GM04503 (cell line): ENCODE data around the gene PPFIBP1.

Experiments
- DNase-seq: peaks from one replicate; pipeline ENCODE4 v3.0.0-alpha.2; 2012; ENCODE audit warnings: low read depth

PPFIBP1 gene

DNA sequence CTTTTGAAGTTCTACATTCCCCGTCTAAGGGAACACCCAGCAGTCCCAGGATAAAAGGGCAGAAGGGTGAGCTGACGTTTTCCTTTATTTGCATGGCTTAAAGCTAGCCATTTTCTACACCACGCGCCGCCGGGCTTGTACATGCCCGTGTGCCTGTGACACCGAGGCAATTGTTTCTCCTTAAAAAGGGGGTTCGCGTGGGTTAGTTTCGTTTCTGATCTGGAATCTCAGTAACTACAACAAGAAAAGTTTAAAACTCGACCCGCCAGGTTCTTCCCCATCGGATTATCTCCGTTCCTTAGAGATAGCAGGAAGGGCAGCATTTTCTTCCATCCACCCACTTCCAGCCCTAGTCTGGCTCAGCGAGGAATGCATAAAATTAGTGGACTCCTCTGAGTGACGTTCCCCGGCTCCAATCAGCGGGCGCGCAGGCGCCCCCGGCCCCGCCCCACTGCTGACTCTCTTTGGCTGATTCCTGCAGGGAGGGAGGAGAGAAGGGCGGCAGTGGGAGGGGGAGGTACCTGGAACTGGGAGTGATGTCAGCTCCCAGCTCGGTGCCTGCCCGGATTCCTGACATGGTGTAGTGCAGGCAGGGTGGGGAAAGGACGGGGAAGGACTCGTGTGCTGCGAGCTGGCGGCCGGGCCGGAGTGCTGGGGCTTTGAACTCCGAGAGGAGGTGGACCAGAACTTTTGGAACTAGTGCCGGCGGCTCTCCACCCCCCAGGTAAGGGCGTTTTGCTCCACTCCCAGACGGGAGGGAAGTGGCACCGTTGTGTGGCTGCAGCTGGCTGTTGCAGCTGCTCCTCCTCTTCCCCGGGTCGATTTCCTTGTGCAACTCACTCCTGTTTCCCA lies at the start of gene PPFIBP1:
Gene PPFIBP1 (plus strand): TSS at position 565 of the 852 bp plus-strand sequence. CDS start 109,191 bp downstream, outside the sequence.
- DNase-seq: peak; percentile 94

DNA sequence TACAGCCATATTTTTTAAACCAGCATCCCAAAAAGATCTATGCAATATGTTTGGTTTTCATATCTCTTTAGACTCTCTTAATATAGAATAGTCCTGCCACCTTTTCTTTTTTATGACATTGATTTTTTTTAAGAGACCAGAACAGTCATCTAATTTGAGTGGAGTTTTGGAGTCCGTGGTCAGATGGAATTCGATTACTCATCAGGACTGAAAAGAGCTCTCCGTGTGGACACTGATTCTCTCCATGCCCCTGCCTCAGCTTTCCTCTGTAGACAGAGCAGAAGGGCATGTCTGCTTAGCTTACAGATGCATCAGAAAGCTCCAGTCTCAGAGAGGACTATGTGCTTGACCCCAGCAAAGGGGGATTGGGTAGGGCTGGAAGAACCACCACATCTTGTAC lies 49.7 kb upstream of the PPFIBP1 start:
- DNase-seq: peak; percentile 62

DNA sequence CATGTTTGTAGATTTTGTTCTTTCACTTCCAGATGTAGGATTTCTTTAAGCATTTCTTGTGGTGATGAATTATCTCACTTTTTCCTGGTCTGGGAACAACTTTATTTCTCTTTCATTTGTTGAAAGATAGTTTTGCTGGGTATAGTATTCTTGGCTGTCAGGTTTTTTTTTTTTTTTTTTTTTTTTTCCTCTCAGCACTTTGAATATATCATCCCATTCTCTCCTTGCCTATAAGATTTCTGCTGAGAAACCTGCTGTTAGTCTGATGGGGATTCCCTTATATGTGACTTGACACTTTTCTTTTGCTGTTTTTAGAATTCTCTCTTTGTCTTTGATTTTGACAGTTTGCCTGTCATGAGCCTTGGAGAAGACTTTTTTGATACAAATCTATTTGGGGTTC lies 47.0 kb upstream of the PPFIBP1 start:
- DNase-seq: no peak

GRCh38 chr12:27478949-27479348 lies 45.1 kb upstream of the PPFIBP1 start:
- DNase-seq: no peak

DNA sequence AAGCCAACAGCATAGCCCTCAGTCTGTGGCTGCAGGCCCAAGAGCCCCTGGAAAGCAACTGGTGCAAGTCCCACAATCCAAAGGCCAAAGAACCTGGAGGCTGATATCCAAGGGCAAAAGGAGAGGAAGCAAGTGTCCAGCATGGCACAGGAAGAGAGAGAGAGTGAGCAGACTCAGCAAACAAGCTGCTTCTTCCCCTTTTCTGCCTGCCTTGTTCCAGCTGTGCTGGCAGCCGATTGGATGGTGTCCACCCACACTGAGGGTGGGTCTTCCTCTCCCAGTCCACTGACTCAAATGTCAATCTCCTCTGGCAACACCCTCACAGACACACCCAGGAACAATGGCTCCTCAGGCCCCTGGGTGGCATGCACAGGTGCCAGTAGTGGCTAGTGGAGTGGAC lies 44.0 kb upstream of the PPFIBP1 start:
- DNase-seq: no peak

GRCh38 chr12:27486961-27487360 lies 37.0 kb upstream of the PPFIBP1 start:
- no peak for DNase-seq

DNA sequence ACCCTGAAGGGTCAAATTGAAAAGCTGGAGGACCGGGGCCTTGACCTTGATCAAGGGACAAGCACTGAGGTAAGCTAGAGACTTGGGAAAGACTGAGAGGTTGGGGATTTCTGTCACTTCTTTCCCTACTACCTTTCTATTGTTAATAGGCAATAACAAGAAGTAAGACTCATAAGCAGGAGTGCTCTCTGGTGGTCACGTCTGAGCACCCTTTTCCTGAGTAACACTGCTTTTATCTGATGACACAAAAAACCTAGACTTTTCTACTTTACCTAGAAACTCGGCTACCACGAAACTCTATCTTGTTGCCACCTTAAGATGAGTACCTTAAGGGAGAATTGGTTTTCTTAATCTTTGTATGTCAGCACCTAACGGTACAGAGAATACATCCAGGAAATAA lies 35.5 kb upstream of the PPFIBP1 start:
- no peak for DNase-seq

DNA sequence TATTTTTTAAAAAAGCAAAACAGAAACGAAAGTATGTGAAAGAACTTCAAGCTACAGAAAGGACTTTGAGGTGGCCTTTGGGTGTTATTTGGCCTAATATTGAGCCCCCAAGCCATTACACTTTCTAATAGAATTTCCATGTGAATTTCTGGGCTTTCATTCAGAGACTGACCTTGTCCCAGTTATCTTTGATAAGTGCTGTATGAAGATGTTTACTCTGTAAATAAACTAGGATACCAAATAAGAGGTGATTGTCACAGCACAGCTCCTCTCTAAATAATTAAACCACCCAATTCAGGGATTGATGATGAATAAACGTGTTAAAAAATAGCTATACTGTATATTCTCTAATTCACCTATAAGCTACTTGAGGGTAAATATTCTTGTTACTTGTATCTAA lies 32.8 kb upstream of the PPFIBP1 start:
- DNase-seq: no peak

DNA sequence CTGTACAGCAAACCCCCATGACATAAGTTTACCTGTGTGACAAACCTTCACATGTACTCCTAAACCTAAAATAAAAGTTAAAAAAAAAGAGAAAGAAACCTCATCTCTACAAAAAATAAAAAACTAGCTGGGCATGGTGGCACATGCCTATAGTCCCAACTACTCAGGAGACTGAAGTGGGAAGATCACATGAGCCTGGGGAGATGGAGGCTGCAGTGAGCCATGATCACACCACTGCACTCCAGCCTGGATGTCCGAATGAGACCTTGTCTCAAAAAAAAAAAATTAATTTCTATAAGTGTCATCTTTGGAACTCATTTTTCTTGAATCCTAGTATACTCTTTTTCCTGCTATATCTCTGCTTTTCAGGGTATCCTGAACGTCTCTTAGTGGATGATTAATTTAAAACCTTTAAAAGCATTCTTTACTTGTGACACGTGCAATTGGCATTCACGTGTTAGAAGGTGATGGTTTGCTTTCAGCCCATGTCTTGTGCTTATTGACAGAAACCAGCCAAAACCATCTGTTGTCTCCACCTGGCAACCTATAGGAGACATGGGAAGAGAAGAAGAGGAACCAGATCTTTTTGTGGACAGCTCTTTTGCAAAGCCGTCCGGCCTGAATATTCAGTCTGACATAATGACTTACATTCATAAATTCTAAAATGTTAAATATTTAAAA lies 30.6 kb upstream of the PPFIBP1 start:
- DNase-seq: no peak

- no peak for DNase-seq
Observed at GRCh38 chr12:27497446-27497845, 26.6 kb upstream of the PPFIBP1 start.

- no peak for DNase-seq
Observed at GRCh38 chr12:27498149-27498548, 25.9 kb upstream of the PPFIBP1 start.

GRCh38 chr12:27498761-27499160 lies 25.2 kb upstream of the PPFIBP1 start:
- DNase-seq: no peak

- DNase-seq: no peak
Observed at GRCh38 chr12:27499377-27499776, 24.6 kb upstream of the PPFIBP1 start.

GRCh38 chr12:27500546-27500945 lies 23.5 kb upstream of the PPFIBP1 start:
- DNase-seq: no peak

DNA sequence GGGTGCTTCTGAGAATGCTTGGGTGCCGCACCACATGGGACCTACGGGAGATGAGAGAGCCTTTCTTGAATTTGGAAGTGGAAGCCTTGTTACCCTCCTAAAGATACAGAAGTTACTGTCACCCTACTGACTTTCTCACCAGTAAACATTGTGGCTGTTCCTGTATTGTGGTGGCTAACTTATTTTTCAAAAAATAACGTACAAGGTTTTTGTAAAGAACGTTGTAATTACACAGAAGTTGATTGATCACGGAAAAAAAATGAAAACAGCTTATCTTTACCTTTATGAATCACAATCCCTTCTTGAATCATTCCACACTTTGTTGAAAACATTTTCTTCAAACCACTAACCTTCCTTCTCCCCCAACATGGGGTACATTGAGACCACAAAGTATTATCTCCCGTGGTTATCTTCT lies 22.0 kb upstream of the PPFIBP1 start:
- DNase-seq: no peak

- DNase-seq: no peak
Observed at GRCh38 chr12:27504507-27504906, 19.5 kb upstream of the PPFIBP1 start.

DNA sequence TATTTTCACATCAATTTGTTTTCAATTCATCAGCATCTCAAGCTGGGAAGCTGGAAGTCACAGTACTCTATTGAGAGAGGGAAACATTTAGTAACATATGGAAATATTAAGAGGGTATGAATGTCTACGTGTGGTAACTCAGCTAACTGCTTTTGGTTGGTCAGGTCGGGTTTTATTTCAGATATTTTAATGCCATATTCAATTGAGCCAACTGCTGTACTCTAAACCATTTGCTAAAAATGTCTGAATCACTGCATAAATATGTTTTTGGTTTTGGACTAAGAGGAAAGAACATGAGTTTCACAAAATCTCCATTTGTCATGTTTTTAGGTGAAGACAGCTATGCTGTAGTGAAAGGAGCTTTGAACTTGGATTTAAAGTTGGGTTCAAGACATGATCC lies 18.9 kb upstream of the PPFIBP1 start:
- peak; percentile 79 for DNase-seq

DNA sequence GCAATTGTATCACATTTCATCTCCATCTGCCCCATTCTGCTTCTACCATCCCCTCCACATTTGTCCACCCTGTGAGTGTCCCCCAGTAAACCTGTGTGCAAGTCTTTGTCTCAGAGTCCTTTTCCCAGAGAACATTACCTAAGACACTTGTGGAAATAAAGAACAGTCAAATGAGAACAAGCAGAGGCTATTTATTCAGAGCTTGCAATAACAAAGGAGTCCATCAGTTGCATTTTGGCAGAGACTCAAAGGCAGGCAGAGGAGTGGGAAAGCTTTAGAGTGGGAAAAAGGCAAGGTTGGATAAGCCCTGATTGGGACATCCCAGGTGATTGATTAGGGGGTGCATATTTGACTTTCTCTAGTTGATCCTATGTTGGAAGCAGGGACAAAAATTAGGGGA lies 18.2 kb upstream of the PPFIBP1 start:
- no peak for DNase-seq

DNA sequence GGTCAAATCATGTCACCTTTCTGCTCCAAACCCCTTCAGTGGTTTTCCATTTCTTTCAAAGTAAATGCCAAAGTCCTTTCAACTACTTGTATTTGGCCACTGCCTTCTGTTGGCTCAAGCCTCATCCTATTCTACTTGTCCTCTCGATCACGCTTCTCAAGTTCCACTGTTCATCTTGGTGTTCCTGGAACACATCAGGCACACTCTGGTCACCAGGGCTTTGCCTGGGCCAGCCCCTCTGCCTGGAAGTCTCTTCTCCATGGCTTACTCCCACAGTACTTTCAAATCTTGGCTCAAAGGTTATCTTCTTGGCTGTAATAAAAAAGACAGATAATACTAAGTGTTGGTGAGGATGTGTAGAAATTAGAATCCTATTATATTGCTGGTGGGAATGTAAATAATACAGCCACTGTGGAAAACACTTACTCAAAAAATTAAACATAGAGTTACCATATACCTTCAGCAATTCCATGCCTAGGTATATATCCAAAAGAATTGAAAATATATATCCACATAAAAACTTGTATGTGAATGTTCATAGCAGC lies 17.3 kb upstream of the PPFIBP1 start:
- DNase-seq: no peak

GRCh38 chr12:27508736-27509431 lies 15.1 kb upstream of the PPFIBP1 start:
- no peak for DNase-seq

DNA sequence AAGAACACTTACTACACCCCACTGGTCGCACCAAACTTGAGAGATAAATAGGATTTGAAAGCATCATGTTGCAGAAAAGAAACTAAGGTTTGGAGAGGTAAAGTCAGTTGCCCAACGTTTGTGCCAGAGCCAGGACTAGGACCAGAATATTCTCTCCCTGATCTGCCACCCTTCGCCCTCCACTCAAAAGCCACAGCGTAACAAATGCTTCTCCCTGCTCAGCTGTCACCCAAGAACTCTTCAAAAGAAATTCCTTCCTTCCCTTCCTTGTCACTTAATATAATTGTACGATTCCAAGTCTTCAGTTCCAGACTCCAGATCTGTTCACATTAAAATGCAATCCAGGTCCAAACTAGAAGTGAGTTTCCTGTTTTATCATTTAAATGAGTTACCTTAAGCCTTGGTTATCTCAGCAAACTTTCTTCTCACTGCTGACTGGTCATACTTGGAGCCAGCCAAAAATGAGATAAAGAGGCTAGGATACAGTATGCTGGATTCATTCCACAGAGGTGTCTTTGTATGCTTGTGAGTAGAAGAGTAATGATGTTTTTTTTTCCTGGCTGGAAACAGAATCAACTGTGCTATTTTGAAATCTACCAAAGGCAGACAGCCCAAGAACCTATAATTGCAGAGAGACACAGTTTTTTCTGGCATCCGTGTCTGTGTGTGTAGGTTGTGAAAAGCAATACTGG lies 12.8 kb upstream of the PPFIBP1 start:
- peak; percentile 45 for DNase-seq

- no peak for DNase-seq
Observed at GRCh38 chr12:27511723-27512045, 12.3 kb upstream of the PPFIBP1 start.
